ENCODE data around the gene CLIC2. TPM values are rescaled to one million over a fixed set of nuclear protein-coding genes. Genes with fewer than 3 reads are reported as not detected.
A peak's percentile ranks its signal among the peaks of the same experiment; 100 is the strongest.
"Not testable (repeated sequence)": the region's sequence is repeated elsewhere in the genome, so short reads cannot be mapped to it uniquely, and the experiment has no call there.

The CLIC2 gene
- 0.43 TPM in 1 of 2 replicates, not detected in the other for total RNA-seq (2014; rRNA removed; shearing (Covaris generic); ENCODE audit: low replicate concordance)

DNA sequence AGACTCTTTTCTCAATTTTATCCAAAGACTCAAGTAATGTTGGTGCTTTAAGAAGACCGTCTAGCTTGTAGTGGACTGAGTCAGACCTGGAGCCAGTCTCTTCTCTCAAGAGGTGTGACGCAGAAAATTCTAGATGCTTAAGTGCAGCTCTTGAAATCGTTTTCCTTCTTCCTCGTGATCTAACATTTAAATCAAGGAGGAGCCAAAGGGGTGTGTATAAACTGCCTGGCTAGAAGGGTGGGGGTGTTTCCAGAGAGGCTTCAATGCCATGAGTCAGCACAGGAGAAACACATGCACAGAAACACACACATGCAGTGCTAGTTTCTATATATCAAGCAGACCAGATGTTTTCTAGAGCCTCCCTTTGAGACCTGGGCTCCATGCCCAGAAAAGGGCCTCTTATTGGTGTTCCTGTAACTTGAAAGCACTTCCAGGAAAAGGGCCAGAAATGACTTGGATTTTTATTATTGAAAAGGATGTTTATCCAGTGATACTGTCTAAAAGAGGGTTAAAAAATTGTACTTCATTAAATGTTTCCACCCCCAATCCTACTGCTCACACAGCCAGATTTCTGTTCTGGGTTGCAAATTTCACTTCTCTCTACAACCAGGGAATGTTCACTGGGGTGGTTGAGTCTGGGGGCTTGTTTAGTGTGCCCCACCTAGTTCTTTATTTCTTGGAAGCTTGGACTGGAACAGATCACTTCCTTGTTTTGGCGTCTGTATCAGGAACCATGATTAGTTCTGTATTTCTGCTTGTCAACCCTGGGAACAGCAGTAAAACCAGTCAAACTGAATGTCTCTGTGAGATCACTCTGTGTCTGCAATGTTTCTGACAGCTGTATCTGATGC, at the start of gene CLIC2:
CLIC2 (minus strand) TSS at position 129 of the 851 bp plus-strand sequence. CDS start 187 bp downstream, outside the sequence.
- no peak for DNase-seq (ENCODE audit: low read depth)

DNA sequence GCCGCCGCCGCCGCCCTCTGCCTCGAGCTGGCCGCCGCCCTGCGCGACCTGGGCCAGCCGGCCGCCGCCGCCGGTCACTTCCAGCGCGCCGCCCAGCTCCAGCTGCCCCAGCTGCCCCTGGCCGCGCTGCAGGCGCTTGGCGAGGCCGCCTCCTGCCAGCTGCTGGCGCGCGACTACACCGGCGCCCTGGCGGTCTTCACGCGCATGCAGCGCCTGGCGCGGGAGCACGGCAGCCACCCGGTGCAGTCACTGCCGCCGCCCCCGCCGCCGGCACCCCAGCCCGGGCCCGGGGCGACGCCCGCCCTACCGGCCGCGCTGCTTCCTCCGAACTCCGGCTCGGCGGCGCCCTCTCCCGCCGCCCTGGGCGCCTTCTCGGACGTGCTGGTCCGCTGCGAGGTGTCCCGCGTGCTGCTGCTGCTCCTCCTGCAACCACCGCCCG, 48.1 kb upstream of the CLIC2 start:
- in situ Hi-C loops (cut with HindIII; ENCODE audit: low pct_unique_long_range_greater_than_20kb, low sequenced_read_pairs); DNase-seq (ENCODE audit: low read depth): not testable (repeated sequence)

More for the DNA sequence above, at the start of gene CLIC2:
- in situ Hi-C loops (cut with HindIII; ENCODE audit: low pct_unique_long_range_greater_than_20kb, low sequenced_read_pairs): no loop called here

DNA sequence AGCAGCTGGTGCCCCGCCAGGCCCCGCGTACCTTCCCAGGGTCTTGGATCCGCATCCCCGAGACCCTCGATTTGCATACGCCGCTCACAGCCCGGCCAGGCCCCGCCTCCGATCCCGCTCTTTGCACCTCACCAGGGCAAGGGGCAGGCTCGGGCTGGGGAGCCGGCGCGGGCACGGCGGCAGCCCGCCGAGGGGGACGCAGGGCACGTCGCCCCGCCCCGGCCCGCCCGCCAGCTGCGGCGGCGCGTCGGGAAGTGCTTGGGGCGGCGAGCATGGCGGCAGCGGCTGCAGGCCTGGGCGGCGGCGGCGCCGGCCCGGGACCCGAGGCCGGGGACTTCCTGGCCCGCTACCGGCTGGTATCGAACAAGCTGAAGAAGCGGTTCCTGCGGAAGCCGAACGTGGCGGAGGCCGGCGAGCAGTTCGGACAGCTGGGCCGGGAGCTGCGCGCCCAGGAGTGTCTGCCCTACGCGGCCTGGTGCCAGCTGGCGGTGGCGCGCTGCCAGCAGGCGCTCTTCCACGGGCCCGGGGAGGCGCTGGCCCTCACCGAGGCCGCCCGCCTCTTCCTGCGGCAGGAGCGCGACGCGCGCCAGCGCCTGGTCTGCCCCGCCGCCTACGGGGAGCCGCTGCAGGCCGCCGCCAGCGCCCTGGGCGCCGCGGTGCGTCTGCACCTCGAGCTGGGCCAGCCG, 47.6 kb upstream of the CLIC2 start, which contains the start of gene F8A2:
F8A2 (plus strand) TSS at position 253 of the 686 bp plus-strand sequence; CDS start at position 273, 20 bp downstream.
- in situ Hi-C loops (cut with HindIII; ENCODE audit: low pct_unique_long_range_greater_than_20kb, low sequenced_read_pairs); DNase-seq (ENCODE audit: low read depth): not testable (repeated sequence)

DNA sequence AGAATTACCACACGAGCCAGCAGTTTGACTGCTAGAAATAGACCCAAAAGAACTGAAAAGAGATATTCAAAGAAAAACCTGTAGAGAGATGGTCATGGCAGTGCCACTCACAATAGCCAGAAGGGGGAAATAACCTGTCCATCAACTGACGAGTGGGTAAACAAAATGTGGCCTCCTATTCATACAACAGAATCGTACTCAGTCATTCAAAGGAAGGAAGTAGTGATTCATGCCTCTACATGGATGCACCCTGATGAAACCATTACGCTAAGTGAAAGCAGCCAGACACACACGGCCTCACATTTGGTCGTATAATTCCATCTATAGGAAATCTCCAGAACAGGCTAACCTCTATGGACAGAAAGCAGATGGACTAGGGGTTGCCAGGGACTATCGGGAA, 45.4 kb upstream of the CLIC2 start:
- in situ Hi-C loops (cut with HindIII; ENCODE audit: low pct_unique_long_range_greater_than_20kb, low sequenced_read_pairs); DNase-seq (ENCODE audit: low read depth): not testable (repeated sequence)

DNA sequence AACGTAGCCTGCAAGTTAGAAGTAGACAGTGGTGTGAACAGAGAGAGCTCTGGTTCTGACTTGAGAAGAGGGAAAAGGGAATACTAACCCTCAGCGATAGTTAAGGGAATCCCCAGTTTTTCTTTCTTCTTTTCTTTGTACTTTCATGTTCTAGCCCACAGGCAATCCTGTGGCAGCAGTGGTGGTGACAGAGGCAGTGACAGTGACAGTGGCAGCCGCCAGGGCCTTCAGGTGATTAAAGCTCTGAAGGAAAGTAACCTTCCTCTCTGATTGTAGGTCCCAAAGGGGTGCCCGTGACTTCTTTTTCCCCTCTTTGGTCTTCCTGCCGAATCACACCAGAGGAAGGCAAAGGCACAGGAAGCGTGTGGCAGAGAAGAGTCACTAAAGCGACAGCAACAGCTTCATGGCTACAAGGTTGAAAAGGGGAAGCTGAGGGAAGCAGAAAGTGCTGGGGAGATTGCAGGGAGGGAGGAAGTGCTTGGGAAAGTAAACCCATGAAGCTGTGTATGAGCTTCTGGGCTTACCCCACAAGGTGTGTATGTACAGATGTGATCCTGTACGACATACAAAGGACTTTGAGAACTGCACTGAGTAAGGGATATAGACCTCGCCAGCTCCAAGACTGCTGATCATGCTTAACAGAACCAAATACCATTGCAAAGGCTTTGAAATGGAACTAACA, 39.5 kb upstream of the CLIC2 start:
- in situ Hi-C loops (cut with HindIII; ENCODE audit: low pct_unique_long_range_greater_than_20kb, low sequenced_read_pairs); DNase-seq (ENCODE audit: low read depth): not testable (repeated sequence)

DNA sequence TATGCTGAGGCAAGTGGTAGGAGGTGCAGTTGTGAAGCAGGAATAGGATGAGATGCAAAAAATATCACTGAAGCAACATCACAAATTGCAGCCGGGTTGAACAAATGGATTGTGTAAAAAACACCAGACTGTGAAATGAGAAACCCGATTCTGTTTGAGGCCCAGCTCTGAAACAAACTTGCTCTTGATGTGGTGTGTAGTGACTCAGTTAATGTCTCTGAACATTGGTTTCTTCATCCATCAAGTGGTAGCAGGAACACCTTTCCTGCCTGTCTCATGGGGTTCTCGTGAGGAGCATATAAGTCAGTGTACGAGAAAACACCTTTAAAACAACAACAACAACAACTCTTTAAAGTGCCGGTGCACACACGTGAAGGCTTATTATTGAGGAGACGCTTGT, 29.3 kb upstream of the CLIC2 start:
- DNase-seq (ENCODE audit: low read depth); in situ Hi-C loops (cut with HindIII; ENCODE audit: low pct_unique_long_range_greater_than_20kb, low sequenced_read_pairs): not testable (repeated sequence)

DNA sequence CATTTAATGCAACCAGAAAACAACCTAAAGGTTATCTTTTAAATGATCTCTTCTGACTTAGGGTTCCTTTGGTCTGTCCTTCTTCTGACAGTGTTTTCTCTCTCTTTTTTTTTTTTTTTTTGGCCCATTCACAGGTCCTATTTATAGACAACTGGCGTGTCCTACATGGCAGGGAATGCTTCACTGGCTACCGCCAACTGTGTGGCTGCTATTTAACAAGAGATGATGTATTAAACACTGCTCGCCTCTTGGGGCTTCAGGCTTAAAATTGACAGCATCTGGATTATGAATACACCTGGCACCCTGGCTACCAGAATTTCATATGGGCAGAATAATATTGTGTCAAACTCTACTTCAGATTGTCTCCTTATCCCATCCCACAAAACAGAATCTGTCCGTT, 15.0 kb upstream of the CLIC2 start:
- in situ Hi-C loops (cut with HindIII; ENCODE audit: low pct_unique_long_range_greater_than_20kb, low sequenced_read_pairs): not testable (repeated sequence)

DNA sequence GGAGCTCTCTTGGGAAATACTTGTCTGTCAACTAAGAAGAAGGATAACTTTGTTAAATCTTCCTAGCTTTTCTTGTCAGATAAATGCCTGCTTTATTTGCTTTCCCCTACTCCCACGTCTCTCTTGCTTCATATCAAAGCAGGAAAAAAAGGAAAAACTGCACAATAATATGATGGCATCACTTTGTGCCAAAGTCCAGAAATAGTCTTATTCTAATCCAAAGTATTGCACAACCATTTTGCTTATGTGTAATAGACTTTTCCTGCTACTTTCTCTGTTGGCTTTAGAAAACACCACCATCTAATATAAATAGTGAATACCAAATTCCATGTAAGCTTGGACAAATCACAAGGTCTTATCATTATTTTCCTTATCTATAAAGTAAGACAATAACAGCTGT, 11.3 kb upstream of the CLIC2 start:
- DNase-seq (ENCODE audit: low read depth); in situ Hi-C loops (cut with HindIII; ENCODE audit: low pct_unique_long_range_greater_than_20kb, low sequenced_read_pairs): not testable (repeated sequence)

More for the DNA sequence above, 15.0 kb upstream of the CLIC2 start:
- DNase-seq (ENCODE audit: low read depth): not testable (repeated sequence)

DNA sequence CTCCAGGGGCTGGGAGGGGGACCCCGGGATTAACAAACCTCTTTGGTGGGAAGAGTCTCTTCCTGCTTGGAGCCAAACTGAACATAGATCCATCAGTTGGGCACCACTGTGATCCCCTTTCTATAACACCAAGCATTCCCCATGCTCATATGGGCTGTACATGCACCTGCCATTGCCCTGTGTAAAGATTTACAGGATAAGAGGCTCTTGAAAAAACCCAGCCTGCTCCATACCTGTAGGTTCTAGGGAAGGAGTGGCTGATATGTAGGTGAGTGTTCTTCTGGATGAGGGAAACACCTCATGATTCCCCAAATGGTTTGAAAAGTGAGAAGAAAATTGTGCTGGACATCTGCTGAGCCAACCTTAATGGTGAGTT, 911 bp upstream of the CLIC2 start:
- DNase-seq (ENCODE audit: low read depth); in situ Hi-C loops (cut with HindIII; ENCODE audit: low pct_unique_long_range_greater_than_20kb, low sequenced_read_pairs): not testable (repeated sequence)

DNA sequence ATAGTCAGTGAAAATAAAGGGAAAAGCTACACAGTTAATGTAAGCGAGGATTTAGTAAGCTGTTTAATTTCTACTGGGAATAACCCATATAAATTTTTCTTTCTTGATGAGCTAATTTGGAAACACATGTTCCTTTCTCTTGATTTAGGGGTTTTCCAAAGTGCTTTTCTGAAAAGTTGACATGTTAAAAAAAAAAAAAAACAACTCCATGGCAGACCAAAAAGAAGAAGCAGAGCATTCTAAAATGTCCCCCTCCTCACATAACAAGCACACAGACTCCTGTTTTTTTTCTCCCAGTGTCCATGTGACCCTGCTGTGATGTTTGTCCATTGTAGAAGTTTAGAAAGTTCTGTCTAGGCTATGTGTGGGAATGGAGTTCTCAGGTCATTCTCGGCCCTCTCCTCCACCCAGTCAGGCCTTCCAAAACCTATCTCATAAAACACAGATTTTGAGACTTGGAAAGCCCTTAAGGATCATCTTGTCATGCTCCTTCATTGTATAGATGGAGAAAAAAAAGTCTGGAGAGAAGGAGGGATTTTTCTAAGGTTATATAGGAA, 792 bp downstream of the CLIC2 start:
- no peak for DNase-seq (ENCODE audit: low read depth)
- in situ Hi-C loops (cut with HindIII; ENCODE audit: low pct_unique_long_range_greater_than_20kb, low sequenced_read_pairs): no loop called here

DNA sequence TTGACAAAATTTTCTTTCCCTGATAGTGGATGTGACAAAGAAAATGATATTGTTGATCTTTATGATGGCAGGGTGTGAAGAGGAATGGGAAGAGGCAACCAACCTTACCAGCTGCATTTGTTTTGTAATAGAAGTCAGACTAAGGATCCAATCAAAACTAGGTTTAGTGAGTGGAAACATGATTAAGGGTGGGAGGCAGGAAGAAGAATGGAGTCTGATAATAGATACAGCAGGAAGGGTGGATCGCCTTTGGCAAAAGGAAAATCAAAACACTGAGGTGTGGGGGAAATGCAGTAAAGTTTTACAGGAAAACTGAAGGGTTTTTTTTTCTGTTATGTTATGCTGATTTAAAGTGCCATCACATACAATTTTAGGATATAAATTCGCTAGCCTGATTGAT, 3.4 kb downstream of the CLIC2 start:
- DNase-seq (ENCODE audit: low read depth): no peak
- in situ Hi-C loops (cut with HindIII; ENCODE audit: low pct_unique_long_range_greater_than_20kb, low sequenced_read_pairs): no loop called here

DNA sequence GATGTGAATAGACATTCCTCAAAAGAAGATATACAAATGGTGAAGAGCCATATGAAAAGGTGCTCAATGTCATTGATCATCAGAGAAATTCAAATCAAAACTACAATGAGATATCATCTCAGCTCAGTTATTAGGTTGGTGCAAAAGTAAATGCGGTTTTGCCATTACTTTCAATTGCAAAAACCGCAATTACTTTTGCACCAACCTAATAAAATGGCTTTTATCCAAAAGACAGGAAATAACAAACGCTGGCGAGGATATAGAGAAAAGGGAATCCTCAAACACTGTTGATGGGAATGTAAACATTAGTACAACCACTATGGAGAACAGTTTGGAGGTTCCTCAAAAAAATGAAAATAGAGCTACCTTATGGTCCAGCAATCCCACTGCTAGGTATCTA, 5.1 kb downstream of the CLIC2 start:
- no peak for DNase-seq (ENCODE audit: low read depth)
- in situ Hi-C loops (cut with HindIII; ENCODE audit: low pct_unique_long_range_greater_than_20kb, low sequenced_read_pairs): no loop called here

DNA sequence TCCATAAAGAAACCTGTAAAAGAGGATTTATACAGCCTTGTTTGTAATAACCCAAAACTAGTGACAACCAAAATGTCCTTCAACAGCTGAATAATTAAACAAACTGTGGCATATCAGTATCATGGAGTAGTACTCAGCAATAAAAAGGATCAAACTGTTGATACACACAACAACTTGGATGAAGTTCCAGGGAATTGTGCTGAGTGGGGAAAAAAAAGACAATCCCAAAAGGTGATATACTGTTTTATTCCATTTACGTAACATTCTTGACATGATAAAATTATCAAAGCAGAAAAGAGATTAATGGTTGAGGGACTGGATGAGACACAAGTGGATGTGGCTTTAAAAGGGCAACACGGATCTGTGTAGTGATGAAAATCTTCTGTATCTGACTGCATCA, 7.8 kb downstream of the CLIC2 start:
- no peak for DNase-seq (ENCODE audit: low read depth)
- in situ Hi-C loops (cut with HindIII; ENCODE audit: low pct_unique_long_range_greater_than_20kb, low sequenced_read_pairs): no loop called here

DNA sequence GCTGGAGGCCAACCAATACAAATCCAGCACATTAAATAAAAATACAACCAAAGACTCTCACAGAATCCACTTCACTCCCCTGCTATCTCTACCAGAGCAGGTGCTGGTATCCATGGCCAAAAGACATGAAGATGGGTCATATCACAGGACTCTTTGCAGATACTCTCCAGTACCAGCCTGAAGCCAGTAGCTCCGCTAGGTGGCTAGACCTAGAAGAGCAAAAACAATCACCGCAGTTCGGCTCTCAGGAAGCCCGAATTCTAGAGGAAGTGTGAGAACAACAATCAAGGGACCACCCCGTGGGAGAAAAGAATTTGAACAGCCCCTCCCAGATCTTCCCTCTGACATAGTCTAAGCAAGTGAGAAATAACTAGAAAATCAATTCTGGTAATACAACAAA, 20.2 kb downstream of the CLIC2 start:
- no peak for DNase-seq (ENCODE audit: low read depth)
- in situ Hi-C loops (cut with HindIII; ENCODE audit: low pct_unique_long_range_greater_than_20kb, low sequenced_read_pairs): no loop called here

DNA sequence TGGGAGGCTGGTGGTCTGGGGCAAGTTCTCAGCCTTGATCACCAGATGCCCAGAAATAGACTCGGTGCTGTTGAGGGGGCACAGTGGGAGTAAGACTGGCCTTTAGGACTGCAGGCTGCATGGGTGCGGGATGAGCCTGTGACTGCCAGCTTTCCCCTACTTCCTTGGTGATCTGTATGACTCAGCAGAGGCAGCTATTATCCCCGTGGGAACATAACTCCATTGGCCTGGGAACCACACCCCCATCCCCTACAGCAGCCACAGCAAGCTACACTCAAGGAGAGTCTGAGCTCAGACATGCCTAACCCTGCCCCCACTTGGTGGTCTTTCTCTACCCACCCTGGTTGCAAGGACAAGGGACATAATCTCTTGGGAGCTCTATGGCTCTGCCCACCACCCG, 20.6 kb downstream of the CLIC2 start:
- in situ Hi-C loops (cut with HindIII; ENCODE audit: low pct_unique_long_range_greater_than_20kb, low sequenced_read_pairs): no loop called here
- peak; percentile 40 for DNase-seq (ENCODE audit: low read depth)

DNA sequence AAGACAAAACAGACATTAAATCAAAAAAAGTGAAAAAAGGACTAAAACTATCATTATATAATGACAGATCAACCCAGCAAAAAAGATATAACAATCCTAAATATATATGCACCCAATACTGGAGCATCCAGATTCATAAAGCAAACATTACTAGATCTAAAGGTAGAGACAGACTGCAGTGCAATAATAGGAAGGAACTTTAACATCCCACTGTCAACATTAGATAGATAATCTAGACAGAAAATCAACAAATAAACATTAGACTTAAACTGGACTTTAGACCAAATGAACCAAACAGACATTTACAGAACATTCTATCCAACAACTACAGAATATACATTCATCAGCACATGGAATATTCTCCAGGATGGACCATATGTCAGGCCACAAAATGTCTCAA, 40.6 kb downstream of the CLIC2 start:
- DNase-seq (ENCODE audit: low read depth): no peak
- in situ Hi-C loops (cut with HindIII; ENCODE audit: low pct_unique_long_range_greater_than_20kb, low sequenced_read_pairs): no loop called here

DNA sequence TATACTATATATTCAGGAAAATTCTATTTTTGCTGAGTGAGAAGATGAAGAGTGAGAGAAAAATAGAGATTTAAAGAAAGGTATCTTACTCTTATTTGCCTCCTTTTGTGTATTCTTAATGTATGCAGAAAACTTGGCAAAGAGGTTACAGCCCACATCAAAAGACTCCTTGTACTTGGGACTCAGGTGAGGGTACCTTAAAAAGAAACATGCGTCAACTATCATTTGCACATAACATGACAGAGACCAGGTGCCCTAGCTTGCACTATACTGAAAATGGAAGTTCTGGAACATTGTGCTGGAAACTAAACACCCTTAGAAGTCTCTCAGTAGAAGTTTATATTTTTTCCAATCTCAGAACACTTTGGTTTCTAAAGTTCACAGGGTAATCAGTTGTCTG, 54.5 kb downstream of the CLIC2 start:
- in situ Hi-C loops (cut with HindIII; ENCODE audit: low pct_unique_long_range_greater_than_20kb, low sequenced_read_pairs): no loop called here
- no peak for DNase-seq (ENCODE audit: low read depth)

DNA sequence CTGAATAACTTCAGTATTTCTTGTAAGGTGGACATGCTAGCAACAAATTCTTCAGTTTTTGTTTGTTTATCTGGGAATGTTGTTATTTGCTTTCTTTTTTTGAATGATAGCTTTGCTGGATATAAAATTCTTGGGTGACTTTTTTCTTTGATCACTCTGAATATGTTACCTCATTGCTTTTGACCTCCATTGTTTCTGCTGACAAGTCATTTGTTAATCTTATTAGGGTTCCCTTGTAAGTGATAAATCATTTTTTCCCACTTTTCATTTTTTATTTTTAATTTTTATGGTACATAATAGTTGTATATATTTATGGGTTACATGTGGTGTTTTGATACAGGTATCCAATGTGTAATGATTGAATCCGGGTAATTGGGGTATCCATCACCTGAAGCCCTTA, 63.4 kb downstream of the CLIC2 start:
- in situ Hi-C loops (cut with HindIII; ENCODE audit: low pct_unique_long_range_greater_than_20kb, low sequenced_read_pairs): no loop called here
- DNase-seq (ENCODE audit: low read depth): no peak

Data from Caki2 (cell line).